ENCODE data around the gene PIP5KL1. TPM values are rescaled to one million over a fixed set of nuclear protein-coding genes. Genes with fewer than 3 reads are reported as not detected.

PIP5KL1 gene
- total RNA-seq, 6 experiments from 2014 or later = 1.7 to 3.1 (median 2.1) TPM

- Mint-ChIP-seq H3K36me3 (ENCODE audit: low read depth) (peaks cover 5% of the 10 kb centered on the region; the same call in 1 of the 2 replicates), H3K4me3 (no peak overlapping the region), H3K4me1 (ENCODE audit: low read depth) (peaks cover 78% of the 10 kb centered on the region), H3K27ac (peak overlapping the region; percentile 74), H3K27me3 (ENCODE audit: insufficient read depth) (no peaks in the 10 kb centered on the region; the same call in 1 of the 2 replicates), H3K9me3 (no peaks in the 10 kb centered on the region)
- no peak for DNase-seq
- TF ChIP-seq CTCF (IDR thresholded peaks at IDR 0.05) = no peak
Measured at GRCh38 chr9:127920794-127921193, 9.8 kb downstream of the PIP5KL1 start.

- Mint-ChIP-seq H3K4me1 (ENCODE audit: low read depth) (peaks cover 78% of the 10 kb centered on the region), H3K36me3 (ENCODE audit: low read depth) (no peaks in the 10 kb centered on the region), H3K27me3 (ENCODE audit: insufficient read depth) (no peaks in the 10 kb centered on the region; the same call in 1 of the 2 replicates), H3K4me3 (peak overlapping the region; percentile 51), H3K9me3 (no peaks in the 10 kb centered on the region), H3K27ac (peak overlapping the region; percentile 94)
- peak; percentile 99 for DNase-seq
- TF ChIP-seq CTCF (IDR thresholded peaks at IDR 0.05) = no peak
Measured at GRCh38 chr9:127919253-127919815, 11.2 kb downstream of the PIP5KL1 start.

GRCh38 chr9:127918183-127919107, 12.1 kb downstream of the PIP5KL1 start:
- Mint-ChIP-seq H3K36me3 (ENCODE audit: low read depth) (no peaks in the 10 kb centered on the region), H3K27me3 (ENCODE audit: insufficient read depth) (no peaks in the 10 kb centered on the region), H3K4me3 (peak overlapping the region; percentile 51), H3K4me1 (ENCODE audit: low read depth) (peaks cover 70% of the 10 kb centered on the region), H3K27ac (peak overlapping the region; percentile 94), H3K9me3 (no peaks in the 10 kb centered on the region)
- no peak for DNase-seq
- peak; percentile 51 for TF ChIP-seq CTCF (IDR thresholded peaks at IDR 0.05)

- H3K27ac Mint-ChIP-seq = peak overlapping the region; percentile 77; the same call in 1 of the 2 replicates
- no peaks in the 10 kb centered on the region for H3K36me3 Mint-ChIP-seq (ENCODE audit: low read depth)
- H3K4me1 Mint-ChIP-seq (ENCODE audit: low read depth) = peaks cover 63% of the 10 kb centered on the region
- TF ChIP-seq CTCF (IDR thresholded peaks at IDR 0.05) = no peak
- H3K9me3 Mint-ChIP-seq = no peaks in the 10 kb centered on the region
- no peak overlapping the region for H3K4me3 Mint-ChIP-seq
- H3K27me3 Mint-ChIP-seq (ENCODE audit: insufficient read depth) = no peaks in the 10 kb centered on the region
- no peak for DNase-seq
Measured at GRCh38 chr9:127917603-127918002, 13.0 kb downstream of the PIP5KL1 start.

- peak within 1 kb of the TSS; percentile 77 for H3K27ac Mint-ChIP-seq
- H3K27me3 Mint-ChIP-seq (ENCODE audit: insufficient read depth) = no peaks in the 10 kb centered on the region
- peak within 1 kb of the TSS; percentile 90 for H3K4me3 Mint-ChIP-seq
- H3K36me3 Mint-ChIP-seq (ENCODE audit: low read depth) = no peaks in the 10 kb centered on the region
- peaks cover 60% of the 10 kb centered on the region for H3K4me1 Mint-ChIP-seq (ENCODE audit: low read depth)
- H3K9me3 Mint-ChIP-seq = no peaks in the 10 kb centered on the region
- peak; percentile 82 for DNase-seq
- no peak for TF ChIP-seq CTCF (IDR thresholded peaks at IDR 0.05)
Measured at GRCh38 chr9:127916720-127917581, 13.6 kb downstream of the PIP5KL1 start, which contains the start of gene ST6GALNAC4. ST6GALNAC4 (minus strand) TSS chr9:127917041; CDS start chr9:127916419, 622 bp downstream.
